SK-N-SH (cell line): ENCODE measurements around the gene MCAM. TPM values are rescaled to one million over a fixed set of nuclear protein-coding genes. Genes with fewer than 3 reads are reported as not detected.

ENCODE experiments used
- CTCF ChIA-PET: fragments of 300-600, 350-600 bp; formaldehyde crosslinking; extraction: SDS; loops from one replicate; lab custom pipeline; 2021; lab: Yijun Ruan, JAX
- POLR2A ChIA-PET: fragments of 350-600 bp; sonication (Branson Sonifier 250); formaldehyde crosslinking; extraction: SDS; loops from one replicate; lab custom pipeline; 2020; ENCODE audit warnings: antibody characterized with exemption, inconsistent platforms; lab: Yijun Ruan, JAX
- DNase-seq: peaks from one replicate; pipeline ENCODE4 v3.0.0; 2012
- H2AFZ ChIP-seq: fragments of 200-600 bp; sonication (generic); 2 replicates; pipeline ENCODE4 v1.8.1; 2016; ENCODE audit warnings: antibody characterized with exemption, mild to moderate bottlenecking, low read depth
- H3F3A ChIP-seq: fragments of 200-600 bp; sonication (generic); replicated peaks from 2 replicates; pipeline ENCODE3; 2016; ENCODE audit warnings: antibody characterized with exemption, mild to moderate bottlenecking; ENCODE audit not compliant: insufficient read depth
- H3K27ac ChIP-seq, 2 experiments: fragments of 200-500 bp in 1 of 2; fragments of 200-600 bp in 1 of 2; sonication (Bioruptor generic) in 1 of 2; sonication (generic), shearing (Covaris generic) in 1 of 2; 2 replicates each; pipeline versions ENCODE4 v1.5.1 to v1.6.1; 2014 to 2016; ENCODE audit warnings: low read depth in 2 of 2, inconsistent platforms in 1 of 2, low read length in 1 of 2, mild to moderate bottlenecking in 1 of 2, mixed read lengths in 1 of 2
- H3K27me3 ChIP-seq: fragments of 200-600 bp; sonication (generic), shearing (Covaris generic); 2 replicates; pipeline ENCODE4 v1.6.1; 2016; ENCODE audit warnings: mixed run types; ENCODE audit not compliant: insufficient read depth
- H3K36me3 ChIP-seq, 2 experiments: fragments of 200-500 bp in 1 of 2; fragments of 200-600 bp in 1 of 2; sonication (Bioruptor generic) in 1 of 2; sonication (generic) in 1 of 2; replicated peaks in 1 of 2; 2 replicates each; pipeline versions ENCODE3 to v1.5.1; 2014 to 2016; ENCODE audit warnings: low read length in 1 of 2, mild to moderate bottlenecking in 1 of 2; ENCODE audit not compliant: insufficient read depth in 2 of 2, control insufficient read depth in 1 of 2
- H3K4me1 ChIP-seq, 2 experiments: fragments of 200-500 bp in 1 of 2; fragments of 200-600 bp in 1 of 2; sonication (Bioruptor generic) in 1 of 2; sonication (generic), shearing (Covaris generic) in 1 of 2; 2 replicates each; pipeline versions ENCODE4 v1.5.1 to v1.6.1; 2014 to 2016; ENCODE audit warnings: low read depth in 1 of 2, low read length in 1 of 2, mixed run types in 1 of 2; ENCODE audit not compliant: insufficient read depth in 2 of 2, control insufficient read depth in 1 of 2
- H3K4me2 ChIP-seq: fragments of 200-600 bp; sonication (generic), shearing (Covaris generic); 2 replicates; pipeline ENCODE4 v1.6.1; 2017; ENCODE audit warnings: mixed run types
- H3K4me3 ChIP-seq, 2 experiments: fragments of 200-500 bp in 1 of 2; fragments of 200-600 bp in 1 of 2; sonication (Bioruptor generic) in 1 of 2; sonication (generic), shearing (Covaris generic) in 1 of 2; 2 replicates each; pipeline versions ENCODE4 v1.5.1 to v1.8.1; 2014 to 2016; ENCODE audit warnings: low read depth in 2 of 2, inconsistent platforms in 1 of 2, low read length in 1 of 2, mild to moderate bottlenecking in 1 of 2, mixed read lengths in 1 of 2, moderate library complexity in 1 of 2
- H3K79me2 ChIP-seq: fragments of 200-600 bp; sonication (generic); 2 replicates; pipeline ENCODE4 v1.8.1; 2017; ENCODE audit warnings: mild to moderate bottlenecking; ENCODE audit not compliant: insufficient read depth
- H3K9ac ChIP-seq: fragments of 200-600 bp; sonication (generic); 2 replicates; pipeline ENCODE4 v1.6.1; 2017; ENCODE audit warnings: mixed run types
- H3K9me2 ChIP-seq: fragments of 200-600 bp; sonication (generic); 2 replicates; pipeline ENCODE4 v1.6.1; 2017; ENCODE audit warnings: mixed run types
- H3K9me3 ChIP-seq: fragments of 200-600 bp; sonication (generic); 2 replicates; pipeline ENCODE4 v1.6.1; 2017; ENCODE audit warnings: mixed run types, mild to moderate bottlenecking, moderate library complexity
- H4K20me1 ChIP-seq: fragments of 200-600 bp; sonication (generic); 2 replicates; pipeline ENCODE4 v1.6.1; 2017; ENCODE audit warnings: mild to moderate bottlenecking, mixed run types; ENCODE audit not compliant: insufficient read depth
- CTCF ChIP-seq: fragments of 200-600 bp; sonication (generic); IDR thresholded peaks from 2 replicates; pipeline ENCODE4 v1.6.1; 2017; ENCODE audit warnings: antibody characterized with exemption, mild to moderate bottlenecking, moderate library complexity
- EP300 ChIP-seq, 2 experiments: IDR thresholded peaks; 2 replicates each; pipeline versions ENCODE4 v1.4.0 to v1.6.1; 2012; ENCODE audit warnings: borderline replicate concordance in 1 of 2, low read depth in 1 of 2, low read length in 1 of 2
- FOXJ3 ChIP-seq: sonication (generic); formaldehyde crosslinking; IDR thresholded peaks from 2 replicates; pipeline ENCODE4 v1.5.1; 2020; ENCODE audit warnings: mild to moderate bottlenecking, missing genetic modification reagents
- GABPA ChIP-seq: IDR thresholded peaks from 2 replicates; pipeline ENCODE4 v1.4.0; 2012; ENCODE audit warnings: low read depth, mild to moderate bottlenecking
- JUND ChIP-seq: IDR thresholded peaks from 2 replicates; pipeline ENCODE4 v1.4.0; 2012
- MXI1 ChIP-seq: IDR thresholded peaks from 2 replicates; pipeline ENCODE4 v1.6.1; 2012; ENCODE audit warnings: mild to moderate bottlenecking, low read depth, low read length, improper control_type of control experiment
- NFIC ChIP-seq: IDR thresholded peaks from 2 replicates; pipeline ENCODE4 v1.4.0; 2012; ENCODE audit warnings: borderline replicate concordance
- NRF1 ChIP-seq: IDR thresholded peaks from 2 replicates; pipeline ENCODE4 v1.6.1; 2012; ENCODE audit warnings: low read depth, mild to moderate bottlenecking, low read length
- POLR2AphosphoS5 ChIP-seq: IDR thresholded peaks from 2 replicates; pipeline ENCODE4 v1.6.1; 2012; ENCODE audit warnings: low read depth, low read length
- RAD21 ChIP-seq: IDR thresholded peaks from 2 replicates; pipeline ENCODE4 v1.6.1; 2012; ENCODE audit warnings: mild to moderate bottlenecking, low read length
- RCOR1 ChIP-seq: fragments of 150-350 bp; IDR thresholded peaks from 2 replicates; pipeline ENCODE4 v1.6.1; 2017; ENCODE audit warnings: antibody characterized with exemption, low read length
- REST ChIP-seq: IDR thresholded peaks from 2 replicates; pipeline ENCODE4 v1.6.1; 2012; ENCODE audit warnings: mild to moderate bottlenecking, low read depth, low read length, moderate library complexity
- RXRA ChIP-seq: IDR thresholded peaks from 2 replicates; pipeline ENCODE4 v1.4.0; 2012; ENCODE audit warnings: low read depth, mild to moderate bottlenecking, borderline replicate concordance
- TAF1 ChIP-seq: IDR thresholded peaks from 2 replicates; pipeline ENCODE4 v1.6.1; 2012; ENCODE audit warnings: low read depth, mild to moderate bottlenecking, low read length, moderate library complexity, borderline replicate concordance
- TCF12 ChIP-seq: IDR thresholded peaks from 2 replicates; pipeline ENCODE4 v1.4.0; 2012
- TEAD4 ChIP-seq: IDR thresholded peaks from 2 replicates; pipeline ENCODE4 v1.4.0; 2012; ENCODE audit warnings: mild to moderate bottlenecking, borderline replicate concordance; ENCODE audit not compliant: insufficient read depth
- YY1 ChIP-seq: IDR thresholded peaks from 2 replicates; pipeline ENCODE4 v1.4.0; 2012; ENCODE audit warnings: low read depth, mild to moderate bottlenecking
- ZBTB33 ChIP-seq: IDR thresholded peaks from 2 replicates; pipeline ENCODE4 v1.4.0; 2012; ENCODE audit warnings: low read depth, borderline replicate concordance
- whole genome bisulfite sequencing: methylation state at CpG from one replicate; pipeline ENCODE4 v1.1.6; 2017; ENCODE audit warnings: low lambda C conversion rate; 5-methylcytosine and 5-hydroxymethylcytosine counted together
- polyA plus RNA-seq, 3 experiments: library from polyadenylated mRNA; depleted of rRNA; stranded (reverse); fragments of >200 nt; gene quantifications; 2 replicates each; pipeline ENCODE4 v1.2.3, GENCODE V29; 2012

MCAM gene
- polyA plus RNA-seq, 1 of the 3 experiments (the other 2 are of a cell fraction), result 22.8 TPM

- no peaks in the 10 kb centered on the region for H3K27me3 ChIP-seq
- POLR2A ChIA-PET, result no interaction called here
- H3K79me2 ChIP-seq, result no peaks in the 10 kb centered on the region
- no peak overlapping the region for H3K4me3 ChIP-seq
- peaks cover 17% of the 10 kb centered on the region for H3F3A ChIP-seq
- TF ChIP-seq EP300 (IDR thresholded peaks at IDR 0.05; ENCODE audit: borderline replicate concordance in 1 of 2, low read depth in 1 of 2, low read length in 1 of 2), result no peak
- TF ChIP-seq RCOR1, result no peak
- TF ChIP-seq GABPA, result no peak
- TF ChIP-seq TEAD4, result no peak
- no peak for TF ChIP-seq NRF1
- TF ChIP-seq CTCF, result no peak
- TF ChIP-seq MXI1, result no peak
- no peak for TF ChIP-seq YY1
- TF ChIP-seq RAD21, result no peak
- no peak for TF ChIP-seq POLR2AphosphoS5
- no peak for TF ChIP-seq RXRA
- no peak for TF ChIP-seq FOXJ3 (CRISPR knock-in tag)
- TF ChIP-seq REST, result no peak
- no peak for TF ChIP-seq TAF1
- no peak for TF ChIP-seq TCF12
- no peak for TF ChIP-seq ZBTB33
- no peak for TF ChIP-seq NFIC
- TF ChIP-seq JUND, result no peak
- TF ChIP-seq, all 33 proteins: peak for 0
- Histone ChIP-seq H3K27ac (no peak overlapping the region), H2AFZ (no peak overlapping the region), H3K4me2 (no peak overlapping the region), H3K9me2 (no peaks in the 10 kb centered on the region), H4K20me1 (no peaks in the 10 kb centered on the region), H3K9me3 (no peaks in the 10 kb centered on the region), H3K4me1 (no peaks in the 10 kb centered on the region), H3K36me3 (peaks cover 39 to 54% of the 10 kb centered on the region in 2 experiments), H3K9ac (no peak overlapping the region)
- 93% methylated on average over 9 of the region's 9 CpGs for WGBS
- DNase-seq, result no peak
- CTCF ChIA-PET, result interaction anchor here (0.7 to 3.9 kb wide), 9 partner anchors 11 to 89 kb away, joined by 3 to 21 read pairs (median 4); partner anchors contain the start of gene CBL
Measured at GRCh38 chr11:119285431-119285830, 31.5 kb downstream of the MCAM start.
